SK-N-MC (cell line): ENCODE measurements around the gene RAET1G.

Experiments
- EZH2 ChIP-seq: fragments of 200-600 bp; sonication (generic); IDR thresholded peaks from one replicate; pipeline ENCODE4 v1.6.1; 2017; ENCODE audit warnings: antibody characterized with exemption
- POLR2AphosphoS5 ChIP-seq: IDR thresholded peaks from 2 replicates; pipeline ENCODE4 v1.6.1; 2012; ENCODE audit warnings: mild to moderate bottlenecking, low read depth, low read length, borderline replicate concordance

- TF ChIP-seq POLR2AphosphoS5 (no peak), EZH2 (no peak)
These were observed 8.6 kb upstream of the RAET1G start for GRCh38 chr6:149931501-149931900.
